GM19023 (cell line): Measurements from ENCODE around the gene GNAL.
"Not testable (repeated sequence)": the region's sequence is repeated elsewhere in the genome, so short reads cannot be mapped to it uniquely, and the experiment has no call there.

Experiments
- ATAC-seq: cut with Tn5 transposase; IDR thresholded peaks from one replicate; pipeline ENCODE4 v1.9.1; 2021; ENCODE audit warnings: mild to moderate bottlenecking, moderate library complexity; ENCODE audit not compliant: unreplicated experiment

The GNAL gene

GRCh38 chr18:11844436-11844835 lies 155.4 kb downstream of the GNAL start:
- ATAC-seq: no peak

GRCh38 chr18:11845654-11846053 lies 156.6 kb downstream of the GNAL start:
- ATAC-seq: no peak

GRCh38 chr18:11847811-11848210 lies 158.7 kb downstream of the GNAL start:
- no peak for ATAC-seq

GRCh38 chr18:11849279-11849678 lies 160.2 kb downstream of the GNAL start:
- ATAC-seq: no peak

GRCh38 chr18:11849841-11850634 lies 161.0 kb downstream of the GNAL start:
- ATAC-seq: no peak

- ATAC-seq: peak; percentile 31
Measured at GRCh38 chr18:11850821-11851145, 161.7 kb downstream of the GNAL start.

- ATAC-seq: peak; percentile 93
Measured at GRCh38 chr18:11851146-11851805, 162.2 kb downstream of the GNAL start, which contains the start of gene CHMP1B. CHMP1B (plus strand) TSS chr18:11851413; CDS start chr18:11851512, 99 bp downstream.

- peak; percentile 27 for ATAC-seq
Measured at GRCh38 chr18:11851806-11852337, 162.8 kb downstream of the GNAL start.

GRCh38 chr18:11854554-11854953 lies 165.5 kb downstream of the GNAL start:
- ATAC-seq: not testable (repeated sequence)

GRCh38 chr18:11857177-11857887 lies 168.3 kb downstream of the GNAL start:
- no peak for ATAC-seq

GRCh38 chr18:11859282-11859830 lies 170.3 kb downstream of the GNAL start:
- ATAC-seq: no peak

- ATAC-seq: no peak
Measured at GRCh38 chr18:11859903-11860407, 170.9 kb downstream of the GNAL start.

GRCh38 chr18:11860594-11861450 lies 171.8 kb downstream of the GNAL start:
- no peak for ATAC-seq

GRCh38 chr18:11861583-11862288 lies 172.7 kb downstream of the GNAL start:
- ATAC-seq: no peak

GRCh38 chr18:11862468-11863137 lies 173.5 kb downstream of the GNAL start:
- no peak for ATAC-seq

GRCh38 chr18:11864471-11864870 lies 175.4 kb downstream of the GNAL start:
- no peak for ATAC-seq

GRCh38 chr18:11865071-11865470 lies 176.0 kb downstream of the GNAL start:
- no peak for ATAC-seq

- no peak for ATAC-seq
Measured at GRCh38 chr18:11866329-11866728, 177.3 kb downstream of the GNAL start.

GRCh38 chr18:11866764-11867163 lies 177.7 kb downstream of the GNAL start:
- ATAC-seq: no peak
